IMR-90 (cell line): ENCODE data around the gene TSTD2. TPM values are rescaled to one million over a fixed set of nuclear protein-coding genes. Genes with fewer than 3 reads are reported as not detected.

Experiments used
- ATAC-seq: fragments of 200-7000 bp; cut with Tn5 transposase; 2 replicates; pipeline ENCODE4 v1.9.1; 2020; ENCODE audit warnings: low read depth, mild to moderate bottlenecking, moderate library complexity
- BruUV-seq: library from RNA; stranded (reverse); fragments of 400-500 nt; replicated peaks from 2 replicates; lab custom pipeline; 2021; lab: Mats Ljungman, UMichigan
- CTCF ChIA-PET: fragments of 300-600 bp; formaldehyde crosslinking; extraction: SDS; loops from one replicate; lab custom pipeline; 2021; ENCODE audit warnings: antibody characterized with exemption; lab: Yijun Ruan, JAX
- POLR2A ChIA-PET: fragments of 300-600 bp; sonication (Branson Sonifier 250); formaldehyde crosslinking; loops from one replicate; lab custom pipeline; 2022; ENCODE audit warnings: antibody characterized with exemption; ENCODE audit not compliant: unreplicated experiment; lab: Charles Lee
- DNase-seq: peaks from one replicate; pipeline ENCODE4 v3.0.0; 2013
- H2AFZ ChIP-seq: replicated peaks from 2 replicates; pipeline ENCODE3; 2013; ENCODE audit warnings: low read length, mild to moderate bottlenecking; ENCODE audit not compliant: poor library complexity
- H2AK5ac ChIP-seq: 2 replicates; pipeline ENCODE4 v1.6.1; 2013; ENCODE audit warnings: low read depth, low read length, inconsistent platforms
- H2AK9ac ChIP-seq: replicated peaks from 2 replicates; pipeline ENCODE3; 2013; ENCODE audit warnings: mild to moderate bottlenecking, low read depth, low read length, moderate library complexity; ENCODE audit not compliant: poor library complexity
- H2BK120ac ChIP-seq: 2 replicates; pipeline ENCODE4 v1.6.1; 2013; ENCODE audit warnings: low read depth, low read length, inconsistent platforms
- H2BK15ac ChIP-seq: 3 replicates; pipeline ENCODE4 v1.6.1; 2013; ENCODE audit warnings: low read depth, low read length, inconsistent platforms
- H2BK20ac ChIP-seq: 2 replicates; pipeline ENCODE4 v1.6.1; 2013; ENCODE audit warnings: low read depth, mild to moderate bottlenecking, inconsistent platforms, low read length, moderate library complexity
- H2BK5ac ChIP-seq: 2 replicates; pipeline ENCODE4 v1.6.1; 2013; ENCODE audit warnings: mild to moderate bottlenecking, low read depth, low read length, inconsistent platforms; ENCODE audit not compliant: poor library complexity, severe bottlenecking
- H3K14ac ChIP-seq: replicated peaks from 2 replicates; pipeline ENCODE4 v1.6.1; 2013; ENCODE audit warnings: low read depth, low read length, inconsistent platforms
- H3K18ac ChIP-seq: 2 replicates; pipeline ENCODE4 v1.6.1; 2013; ENCODE audit warnings: low read depth, low read length, control low read depth
- H3K23ac ChIP-seq: 2 replicates; pipeline ENCODE4 v1.6.1; 2013; ENCODE audit warnings: low read depth, low read length, inconsistent platforms
- H3K27ac ChIP-seq: 2 replicates; pipeline ENCODE4 v1.5.1; 2013; ENCODE audit warnings: mild to moderate bottlenecking, control low read depth, low read length; ENCODE audit not compliant: insufficient read depth
- H3K27me3 ChIP-seq: 2 replicates; pipeline ENCODE4 v1.6.1; 2013; ENCODE audit warnings: low read length; ENCODE audit not compliant: control insufficient read depth, insufficient read depth
- H3K36me3 ChIP-seq: 2 replicates; pipeline ENCODE4 v1.6.1; 2013; ENCODE audit warnings: low read length, mixed read lengths; ENCODE audit not compliant: control insufficient read depth, insufficient read depth
- H3K4ac ChIP-seq: 2 replicates; pipeline ENCODE4 v1.6.1; 2013; ENCODE audit warnings: low read depth, low read length, inconsistent platforms
- H3K4me1 ChIP-seq: 2 replicates; pipeline ENCODE4 v1.6.1; 2013; ENCODE audit warnings: low read length, mixed read lengths; ENCODE audit not compliant: control insufficient read depth, insufficient read depth
- H3K4me2 ChIP-seq: 2 replicates; pipeline ENCODE4 v1.6.1; 2013; ENCODE audit warnings: low read depth, mild to moderate bottlenecking, control low read depth, low read length, moderate library complexity
- H3K4me3 ChIP-seq: 2 replicates; pipeline ENCODE4 v1.5.1; 2013; ENCODE audit warnings: low read depth, mild to moderate bottlenecking, control low read depth, low read length, moderate library complexity; ENCODE audit not compliant: insufficient read depth
- H3K56ac ChIP-seq: 2 replicates; pipeline ENCODE4 v1.6.1; 2013; ENCODE audit warnings: low read length, inconsistent platforms; ENCODE audit not compliant: insufficient read depth; ENCODE audit errors: extremely low read depth
- H3K79me1 ChIP-seq, 2 experiments: 2 replicates each; pipeline ENCODE4 v1.6.1; 2013; ENCODE audit warnings: low read length in 2 of 2, inconsistent platforms in 1 of 2, low read depth in 1 of 2
- H3K9ac ChIP-seq: 2 replicates; pipeline ENCODE4 v1.6.1; 2013; ENCODE audit warnings: low read depth, low read length, control low read depth
- H3K9me1 ChIP-seq: 2 replicates; pipeline ENCODE4 v1.6.1; 2013; ENCODE audit warnings: low read length, inconsistent platforms; ENCODE audit not compliant: insufficient read depth
- H3K9me3 ChIP-seq: 2 replicates; pipeline ENCODE4 v1.6.1; 2013; ENCODE audit warnings: low read length; ENCODE audit not compliant: control insufficient read depth, insufficient read depth
- H4K20me1 ChIP-seq: 2 replicates; pipeline ENCODE4 v1.6.1; 2013; ENCODE audit warnings: low read length, inconsistent platforms; ENCODE audit not compliant: insufficient read depth
- H4K5ac ChIP-seq: 2 replicates; pipeline ENCODE4 v1.6.1; 2013; ENCODE audit warnings: mild to moderate bottlenecking, low read depth, low read length, control low read depth
- H4K8ac ChIP-seq, 2 experiments: 2 replicates each; pipeline ENCODE4 v1.6.1; 2013; ENCODE audit warnings: low read depth in 2 of 2, low read length in 2 of 2, control low read depth in 1 of 2, inconsistent platforms in 1 of 2
- H4K91ac ChIP-seq: 2 replicates; pipeline ENCODE4 v1.6.1; 2013; ENCODE audit warnings: low read depth, low read length, inconsistent platforms; ENCODE audit not compliant: insufficient read depth
- BHLHE40 ChIP-seq: fragments of 150-350 bp; IDR thresholded peaks from 2 replicates; pipeline ENCODE4 v1.6.1; 2016; ENCODE audit warnings: mild to moderate bottlenecking, low read depth, low read length
- CEBPB ChIP-seq: IDR thresholded peaks from 2 replicates; pipeline ENCODE4 v1.6.1; 2012; ENCODE audit warnings: low read depth, low read length, improper control_type of control experiment
- CHD1 ChIP-seq: IDR thresholded peaks from 2 replicates; pipeline ENCODE4 v1.6.1; 2012; ENCODE audit warnings: low read depth, low read length, improper control_type of control experiment
- FOS ChIP-seq: fragments of 150-350 bp; IDR thresholded peaks from 2 replicates; pipeline ENCODE4 v1.6.1; 2016; ENCODE audit warnings: low read depth, low read length
- MAFK ChIP-seq: IDR thresholded peaks from 2 replicates; pipeline ENCODE4 v1.6.1; 2012; ENCODE audit warnings: low read depth, low read length, improper control_type of control experiment
- MAZ ChIP-seq: IDR thresholded peaks from 2 replicates; pipeline ENCODE4 v1.6.1; 2012; ENCODE audit warnings: low read depth, mild to moderate bottlenecking, low read length, improper control_type of control experiment, moderate library complexity, borderline replicate concordance
- MXI1 ChIP-seq: IDR thresholded peaks from 2 replicates; pipeline ENCODE4 v1.6.1; 2012; ENCODE audit warnings: low read depth, mild to moderate bottlenecking, low read length, moderate library complexity, borderline replicate concordance
- NFE2L2 ChIP-seq: fragments of 150-350 bp; IDR thresholded peaks from 2 replicates; pipeline ENCODE4 v1.6.1; 2016; ENCODE audit warnings: low read depth, mild to moderate bottlenecking, low read length
- POLR2A ChIP-seq: IDR thresholded peaks from 2 replicates; pipeline ENCODE4 v1.6.1; 2012; ENCODE audit warnings: mild to moderate bottlenecking, low read depth, low read length
- RAD21 ChIP-seq: IDR thresholded peaks from 2 replicates; pipeline ENCODE4 v1.6.1; 2012; ENCODE audit warnings: low read length, improper control_type of control experiment
- RCOR1 ChIP-seq: IDR thresholded peaks from 2 replicates; pipeline ENCODE4 v1.6.1; 2012; ENCODE audit warnings: mild to moderate bottlenecking, low read length, improper control_type of control experiment; ENCODE audit not compliant: insufficient replicate concordance
- RFX5 ChIP-seq: IDR thresholded peaks from 2 replicates; pipeline ENCODE4 v1.8.0; 2012; ENCODE audit warnings: low read depth, mild to moderate bottlenecking, low read length, moderate library complexity
- SMC3 ChIP-seq: fragments of 150-350 bp; IDR thresholded peaks from 2 replicates; pipeline ENCODE4 v1.6.1; 2016; ENCODE audit warnings: low read depth, mild to moderate bottlenecking, antibody characterized with exemption, low read length, moderate library complexity
- WGBS, 2 experiments: methylation state at CpG; one replicate each; pipeline versions ENCODE4 v1.1.5 to v1.1.7; 2013; ENCODE audit warnings: missing lambda C conversion rate in 2 of 2; ENCODE audit not compliant: insufficient read length in 1 of 2; ENCODE audit errors: extremely low coverage in 2 of 2; 5-methylcytosine and 5-hydroxymethylcytosine counted together
- dilution Hi-C: fragments of 300-500 bp; cut with HindIII; formaldehyde crosslinking; loops from one replicate; pipeline ENCODE4 v1.14.3; 2018; ENCODE audit warnings: low sequenced_read_pairs; ENCODE audit not compliant: unreplicated experiment
- in situ Hi-C: fragments of 300-500 bp; cut with MboI; formaldehyde crosslinking; loops from 3 replicates; pipeline ENCODE4 v1.14.3; 2019; ENCODE audit warnings: low sequenced_read_pairs, inconsistent platforms, mixed read lengths
- intact Hi-C: fragments of 100-400 bp; cut with micrococcal nuclease; formaldehyde crosslinking; loops from 2 replicates; pipeline ENCODE4 v1.10.0; 2022
- polyA plus RNA-seq, 3 experiments: library from polyadenylated mRNA; depleted of rRNA; stranded (reverse); fragments of >200 nt; gene quantifications; 2 replicates each; pipeline ENCODE4 v1.2.3, GENCODE V29; 2012; ENCODE audit warnings: low replicate concordance in 1 of 3
- total RNA-seq: library from RNA; depleted of rRNA; stranded (reverse); fragments of >200 nt; gene quantifications from 2 replicates; pipeline ENCODE4 v1.2.3, GENCODE V29; 2012
- TF ChIP-seq, protein P1 (sequence below): fragments of 150-350 bp; IDR thresholded peaks from 2 replicates; pipeline ENCODE4 v1.6.1; 2017; ENCODE audit warnings: mild to moderate bottlenecking, antibody characterized with exemption, low read length, low read depth
- TF ChIP-seq, protein P2 (sequence below): conservative IDR thresholded peaks from 2 replicates; pipeline ENCODE4 v1.5.1; 2012; ENCODE audit warnings: mild to moderate bottlenecking, low read depth, low read length, improper control_type of control experiment
- TF ChIP-seq, protein P3 (sequence below): fragments of 150-350 bp; IDR thresholded peaks from 2 replicates; pipeline ENCODE4 v1.6.1; 2016; ENCODE audit warnings: low read depth, mild to moderate bottlenecking, low read length, moderate library complexity, borderline replicate concordance

Gene TSTD2
- total and polyA plus RNA-seq, 2 of the 4 experiments (the other 2 are of a cell fraction) = 11.2 to 16.3 TPM

DNA sequence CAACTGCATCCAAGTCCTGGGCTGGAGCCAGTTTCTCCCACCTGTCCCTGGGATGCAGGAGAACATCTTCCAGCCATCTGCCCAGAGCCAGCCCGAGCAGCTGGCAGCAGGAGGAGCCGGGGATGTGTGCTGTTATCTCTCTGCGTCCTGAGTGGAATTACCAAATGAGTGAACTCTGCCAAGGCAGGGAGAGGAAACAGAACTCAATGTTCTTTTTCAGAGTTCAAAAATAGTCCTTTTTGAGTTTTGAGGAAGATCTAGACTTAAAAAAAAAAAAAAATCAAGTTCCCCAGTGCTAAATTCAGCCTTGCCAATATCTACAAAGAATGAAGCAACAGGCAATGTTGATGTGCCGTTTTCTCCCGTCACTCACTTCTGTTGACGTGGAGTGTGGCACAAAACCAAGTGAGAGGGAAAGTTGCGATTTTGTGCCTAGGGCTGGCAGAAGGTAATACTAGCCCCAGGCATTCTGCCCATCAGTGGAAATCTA, 75.5 kb downstream of the TSTD2 start:
- dilution Hi-C loops = no loop called here

More for the DNA sequence above, 75.5 kb downstream of the TSTD2 start:
- Histone ChIP-seq H3K9me3 (no peaks in the 10 kb centered on the region), H3K56ac (no peak overlapping the region), H2AFZ (no peak overlapping the region), H4K5ac (no peak overlapping the region), H3K23ac (no peak overlapping the region), H3K9me1 (peaks cover 4% of the 10 kb centered on the region), H2AK5ac (no peak overlapping the region), H2AK9ac (no peak overlapping the region), H2BK20ac (no peak overlapping the region), H3K79me1 (no peaks in the 10 kb centered on the region), H3K36me3 (no peaks in the 10 kb centered on the region), H3K27ac (no peak overlapping the region), H2BK5ac (no peak overlapping the region), H3K18ac (no peak overlapping the region), H3K14ac (no peak overlapping the region), H3K4me1 (no peaks in the 10 kb centered on the region), H4K8ac (no peak overlapping the region), H3K27me3 (peaks cover 2% of the 10 kb centered on the region; the same call in 1 of the 2 replicates), H3K4me2 (no peak overlapping the region), H3K4ac (no peak overlapping the region), H2BK120ac (no peak overlapping the region), H3K4me3 (no peak overlapping the region), H4K91ac (no peak overlapping the region), H3K9ac (no peak overlapping the region), H4K20me1 (no peaks in the 10 kb centered on the region), H2BK15ac (no peak overlapping the region)
- intact Hi-C loops = no loop called here
- WGBS, 2 experiments = no CpG with 5 or more reads among the region's 7 CpGs
- ChIA-PET CTCF (no interaction called here), POLR2A (no interaction called here)
- in situ Hi-C loops = no loop called here
- DNase-seq = no peak
- ATAC-seq = no peak
- BruUV-seq = no TSS peak
- TF ChIP-seq NFE2L2 (no peak), FOS (no peak), CHD1 (no peak), CEBPB (no peak), RAD21 (no peak), MAZ (no peak), MXI1 (no peak), MAFK (no peak), SMC3 (no peak), RCOR1 (no peak), BHLHE40 (no peak), POLR2A (no peak), RFX5 (no peak)
- TF ChIP-seq, protein P1, sequence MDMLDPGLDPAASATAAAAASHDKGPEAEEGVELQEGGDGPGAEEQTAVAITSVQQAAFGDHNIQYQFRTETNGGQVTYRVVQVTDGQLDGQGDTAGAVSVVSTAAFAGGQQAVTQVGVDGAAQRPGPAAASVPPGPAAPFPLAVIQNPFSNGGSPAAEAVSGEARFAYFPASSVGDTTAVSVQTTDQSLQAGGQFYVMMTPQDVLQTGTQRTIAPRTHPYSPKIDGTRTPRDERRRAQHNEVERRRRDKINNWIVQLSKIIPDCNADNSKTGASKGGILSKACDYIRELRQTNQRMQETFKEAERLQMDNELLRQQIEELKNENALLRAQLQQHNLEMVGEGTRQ = no peak
- TF ChIP-seq, protein P2, sequence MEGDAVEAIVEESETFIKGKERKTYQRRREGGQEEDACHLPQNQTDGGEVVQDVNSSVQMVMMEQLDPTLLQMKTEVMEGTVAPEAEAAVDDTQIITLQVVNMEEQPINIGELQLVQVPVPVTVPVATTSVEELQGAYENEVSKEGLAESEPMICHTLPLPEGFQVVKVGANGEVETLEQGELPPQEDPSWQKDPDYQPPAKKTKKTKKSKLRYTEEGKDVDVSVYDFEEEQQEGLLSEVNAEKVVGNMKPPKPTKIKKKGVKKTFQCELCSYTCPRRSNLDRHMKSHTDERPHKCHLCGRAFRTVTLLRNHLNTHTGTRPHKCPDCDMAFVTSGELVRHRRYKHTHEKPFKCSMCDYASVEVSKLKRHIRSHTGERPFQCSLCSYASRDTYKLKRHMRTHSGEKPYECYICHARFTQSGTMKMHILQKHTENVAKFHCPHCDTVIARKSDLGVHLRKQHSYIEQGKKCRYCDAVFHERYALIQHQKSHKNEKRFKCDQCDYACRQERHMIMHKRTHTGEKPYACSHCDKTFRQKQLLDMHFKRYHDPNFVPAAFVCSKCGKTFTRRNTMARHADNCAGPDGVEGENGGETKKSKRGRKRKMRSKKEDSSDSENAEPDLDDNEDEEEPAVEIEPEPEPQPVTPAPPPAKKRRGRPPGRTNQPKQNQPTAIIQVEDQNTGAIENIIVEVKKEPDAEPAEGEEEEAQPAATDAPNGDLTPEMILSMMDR = no peak
- TF ChIP-seq, protein P3, sequence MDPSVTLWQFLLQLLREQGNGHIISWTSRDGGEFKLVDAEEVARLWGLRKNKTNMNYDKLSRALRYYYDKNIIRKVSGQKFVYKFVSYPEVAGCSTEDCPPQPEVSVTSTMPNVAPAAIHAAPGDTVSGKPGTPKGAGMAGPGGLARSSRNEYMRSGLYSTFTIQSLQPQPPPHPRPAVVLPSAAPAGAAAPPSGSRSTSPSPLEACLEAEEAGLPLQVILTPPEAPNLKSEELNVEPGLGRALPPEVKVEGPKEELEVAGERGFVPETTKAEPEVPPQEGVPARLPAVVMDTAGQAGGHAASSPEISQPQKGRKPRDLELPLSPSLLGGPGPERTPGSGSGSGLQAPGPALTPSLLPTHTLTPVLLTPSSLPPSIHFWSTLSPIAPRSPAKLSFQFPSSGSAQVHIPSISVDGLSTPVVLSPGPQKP = no peak
